ENCODE data around the gene TSPAN16. TPM values are rescaled to one million over a fixed set of nuclear protein-coding genes. Genes with fewer than 3 reads are reported as not detected.

The TSPAN16 gene
- total and polyA plus RNA-seq, 8 donors: not detected

DNA sequence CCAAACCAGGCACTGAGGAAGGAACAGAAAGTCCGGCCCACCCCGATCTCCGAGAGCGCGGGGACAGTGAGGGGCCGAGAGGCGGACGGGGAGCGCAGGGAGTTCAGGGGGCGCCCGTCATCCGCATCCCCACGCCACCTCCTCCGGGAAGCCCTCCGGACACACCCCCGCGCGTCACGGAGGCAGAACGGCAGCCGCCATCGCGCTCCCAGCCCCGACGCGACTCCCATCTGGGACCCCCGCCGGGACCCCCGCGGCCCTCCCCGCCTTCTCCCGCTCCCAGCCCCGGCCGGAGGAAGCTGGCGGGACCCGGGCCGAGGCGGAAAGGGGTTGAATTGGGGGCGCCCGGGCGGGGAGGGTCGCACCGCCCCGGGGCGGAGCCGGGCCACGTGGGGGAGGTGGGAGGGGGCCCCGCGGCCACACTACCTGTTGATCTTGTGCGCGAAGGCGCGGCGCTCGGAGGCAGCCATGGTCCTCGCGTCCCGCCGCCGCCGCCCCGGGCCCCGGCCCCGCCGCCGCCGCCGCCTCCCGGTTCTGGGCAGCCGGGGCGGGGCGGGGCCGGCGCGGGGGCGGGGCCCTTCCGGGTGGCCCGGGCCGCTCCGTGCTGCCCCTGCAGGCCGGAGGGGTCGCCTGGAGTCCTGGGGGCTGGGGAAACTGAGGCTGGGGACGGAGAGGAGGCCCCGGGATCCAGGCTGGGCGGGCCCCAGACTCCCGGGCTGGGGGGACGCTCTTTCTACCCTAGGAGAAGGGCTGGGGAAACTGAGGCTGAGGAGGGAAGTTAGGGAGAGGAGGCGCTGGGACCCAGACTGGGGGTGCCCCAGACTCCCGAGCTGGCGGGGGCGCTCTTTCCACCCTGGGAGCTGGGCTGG lies 33.8 kb upstream of the TSPAN16 start, which contains the start of gene DOCK6:
DOCK6 (minus strand) TSS at position 554 of the 869 bp plus-strand sequence; CDS start at position 470, 84 bp downstream.
- FAIRE-seq (no peak), DNase-seq (peak in 5 of 6 donors; percentile 33 to 83 (median 69)), ATAC-seq (peak; percentile 53 to 80 (median 64))
- TF ChIP-seq, protein P1, sequence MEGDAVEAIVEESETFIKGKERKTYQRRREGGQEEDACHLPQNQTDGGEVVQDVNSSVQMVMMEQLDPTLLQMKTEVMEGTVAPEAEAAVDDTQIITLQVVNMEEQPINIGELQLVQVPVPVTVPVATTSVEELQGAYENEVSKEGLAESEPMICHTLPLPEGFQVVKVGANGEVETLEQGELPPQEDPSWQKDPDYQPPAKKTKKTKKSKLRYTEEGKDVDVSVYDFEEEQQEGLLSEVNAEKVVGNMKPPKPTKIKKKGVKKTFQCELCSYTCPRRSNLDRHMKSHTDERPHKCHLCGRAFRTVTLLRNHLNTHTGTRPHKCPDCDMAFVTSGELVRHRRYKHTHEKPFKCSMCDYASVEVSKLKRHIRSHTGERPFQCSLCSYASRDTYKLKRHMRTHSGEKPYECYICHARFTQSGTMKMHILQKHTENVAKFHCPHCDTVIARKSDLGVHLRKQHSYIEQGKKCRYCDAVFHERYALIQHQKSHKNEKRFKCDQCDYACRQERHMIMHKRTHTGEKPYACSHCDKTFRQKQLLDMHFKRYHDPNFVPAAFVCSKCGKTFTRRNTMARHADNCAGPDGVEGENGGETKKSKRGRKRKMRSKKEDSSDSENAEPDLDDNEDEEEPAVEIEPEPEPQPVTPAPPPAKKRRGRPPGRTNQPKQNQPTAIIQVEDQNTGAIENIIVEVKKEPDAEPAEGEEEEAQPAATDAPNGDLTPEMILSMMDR (IDR thresholded peaks at IDR 0.05): no peak
- WGBS, 2 donors: 1% methylated on average over 40 to 91 of the region's 91 CpGs
- Histone ChIP-seq H3K4me3 (peak within 1 kb of the TSS; percentile 63 to 91 (median 84)), H3K27me3 (no peaks in the 10 kb centered on the region), H3K27ac (peak within 1 kb of the TSS in 3 of 4 donors; percentile 29 to 57 (median 50)), H3K9me3 (no peaks in the 10 kb centered on the region), H3K36me3 (no peaks in the 10 kb centered on the region), H3K4me1 (peaks cover 0 to 12% (median 0%) of the 10 kb centered on the region in 3 donors)
- intact Hi-C loops (cut with DNase I): no loop called here

DNA sequence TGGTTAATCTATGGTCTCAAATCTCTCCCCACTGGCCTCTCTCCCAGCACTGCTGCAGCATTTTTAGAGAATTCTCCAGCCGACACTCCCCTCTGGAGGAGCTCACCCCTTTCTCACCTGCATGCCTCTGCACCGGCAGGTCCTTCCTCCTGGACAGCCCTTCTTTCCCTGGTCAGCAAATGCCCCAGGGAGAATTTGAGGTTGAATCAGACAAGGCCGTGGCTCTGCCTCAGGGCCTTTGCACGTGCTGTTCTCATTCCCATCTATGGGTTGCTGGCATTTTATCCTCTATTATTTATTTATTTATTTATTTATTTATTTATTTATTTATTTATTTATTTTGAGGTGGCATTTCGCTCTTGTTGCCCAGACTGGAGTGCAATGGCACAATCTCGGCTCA lies 32.2 kb upstream of the TSPAN16 start:
- DNase-seq: no peak
- Histone ChIP-seq H3K4me3 (no peak overlapping the region), H3K27me3 (no peaks in the 10 kb centered on the region), H3K4me1 (peaks cover 0 to 12% (median 0%) of the 10 kb centered on the region in 3 donors), H3K9me3 (no peaks in the 10 kb centered on the region), H3K36me3 (no peaks in the 10 kb centered on the region), H3K27ac (no peak overlapping the region)
- intact Hi-C loops (cut with DNase I): no loop called here
- no peak for FAIRE-seq
- ATAC-seq: no peak
- TF ChIP-seq, protein P1 (IDR thresholded peaks at IDR 0.05): no peak
- 85 to 99% methylated on average over 6 of the region's 6 CpGs for WGBS, 2 donors

- FAIRE-seq: no peak
Measured at GRCh38 chr19:11264452-11265176, 31.3 kb upstream of the TSPAN16 start.

DNA sequence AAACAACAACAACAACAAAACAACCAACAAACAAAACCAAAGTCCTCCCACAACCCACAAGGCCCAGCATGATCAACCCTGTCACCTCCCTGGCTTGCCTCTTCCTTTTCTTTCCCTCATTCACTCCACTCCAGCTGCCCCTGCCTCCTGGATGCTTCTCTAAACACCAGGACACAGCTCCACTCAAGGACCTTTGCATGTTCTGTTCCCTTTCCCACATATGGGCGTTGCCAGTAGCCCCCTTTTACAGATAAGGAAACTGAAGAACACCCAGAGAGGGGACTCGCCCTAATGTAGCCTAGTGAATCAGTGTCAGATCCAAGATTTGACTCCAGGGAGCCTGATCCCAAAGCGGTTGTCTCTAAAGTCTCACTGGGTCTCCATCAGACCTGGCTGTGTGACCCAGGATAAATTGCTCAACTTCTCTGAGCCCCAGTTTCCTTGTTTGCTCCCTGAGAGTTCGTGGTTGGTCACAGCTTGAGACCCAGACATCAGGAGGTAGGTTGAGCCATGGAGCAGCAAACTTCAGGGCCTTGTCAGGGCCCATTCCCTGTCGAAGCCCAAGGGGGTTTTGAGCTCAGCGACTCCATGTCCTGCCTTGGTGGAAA lies 30.7 kb upstream of the TSPAN16 start:
- Histone ChIP-seq H3K27ac (peak overlapping the region in 1 of 4 donors; percentile 55), H3K36me3 (no peaks in the 10 kb centered on the region), H3K9me3 (no peaks in the 10 kb centered on the region), H3K4me3 (no peak overlapping the region), H3K4me1 (peaks cover 0 to 12% (median 0%) of the 10 kb centered on the region in 3 donors), H3K27me3 (no peaks in the 10 kb centered on the region)
- FAIRE-seq (no peak), DNase-seq (no peak), ATAC-seq (no peak)
- WGBS, 2 donors: 73 to 75% methylated on average over 6 of the region's 6 CpGs
- intact Hi-C loops (cut with DNase I): no loop called here
- TF ChIP-seq, protein P1 (IDR thresholded peaks at IDR 0.05): no peak

More at GRCh38 chr19:11264452-11265176, 31.3 kb upstream of the TSPAN16 start:
- ATAC-seq: peak in 3 of 4 donors; percentile 10 to 47 (median 37)
- intact Hi-C loops (cut with DNase I): no loop called here
- Histone ChIP-seq H3K4me1 (peaks cover 0 to 12% (median 0%) of the 10 kb centered on the region in 3 donors), H3K27me3 (no peaks in the 10 kb centered on the region), H3K36me3 (no peaks in the 10 kb centered on the region), H3K27ac (peak overlapping the region in 1 of 4 donors; percentile 55), H3K4me3 (no peak overlapping the region), H3K9me3 (no peaks in the 10 kb centered on the region)
- 81 to 82% methylated on average over 18 to 19 of the region's 19 CpGs for WGBS, 2 donors
- DNase-seq: peak in 2 of 6 donors; percentile 20 to 33
- TF ChIP-seq, protein P1 (IDR thresholded peaks at IDR 0.05): no peak

Data from pancreas (tissue), 10 donors.